AG08396 (cell line): ENCODE measurements around the gene EMX2.
"Not testable (repeated sequence)": the region's sequence is repeated elsewhere in the genome, so short reads cannot be mapped to it uniquely, and the experiment has no call there.

ENCODE experiments used
- DNase-seq: peaks from one replicate; pipeline ENCODE4 v3.0.0; 2012; ENCODE audit warnings: low spot score, mixed read lengths

EMX2 gene

DNA sequence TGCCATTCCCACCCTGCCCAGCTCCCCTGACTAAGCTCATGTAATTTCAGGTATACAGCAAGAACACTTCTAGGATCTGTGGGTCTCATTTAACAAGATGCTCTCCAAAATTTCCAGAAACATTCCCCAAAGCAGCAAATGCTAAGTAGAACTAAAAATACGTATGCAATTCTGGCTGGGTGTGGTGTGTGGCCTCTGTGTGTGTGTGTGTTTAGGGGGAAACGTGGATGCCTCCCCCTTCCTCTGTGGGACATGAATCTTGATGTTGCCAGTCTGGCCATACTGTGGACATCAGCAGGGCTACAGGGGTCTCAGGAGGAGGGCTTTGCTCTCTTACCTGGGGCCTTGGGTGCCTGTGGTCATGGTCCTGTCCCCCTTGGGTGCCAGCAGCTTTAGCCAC, 18.4 kb downstream of the EMX2 start:
- DNase-seq: no peak

DNA sequence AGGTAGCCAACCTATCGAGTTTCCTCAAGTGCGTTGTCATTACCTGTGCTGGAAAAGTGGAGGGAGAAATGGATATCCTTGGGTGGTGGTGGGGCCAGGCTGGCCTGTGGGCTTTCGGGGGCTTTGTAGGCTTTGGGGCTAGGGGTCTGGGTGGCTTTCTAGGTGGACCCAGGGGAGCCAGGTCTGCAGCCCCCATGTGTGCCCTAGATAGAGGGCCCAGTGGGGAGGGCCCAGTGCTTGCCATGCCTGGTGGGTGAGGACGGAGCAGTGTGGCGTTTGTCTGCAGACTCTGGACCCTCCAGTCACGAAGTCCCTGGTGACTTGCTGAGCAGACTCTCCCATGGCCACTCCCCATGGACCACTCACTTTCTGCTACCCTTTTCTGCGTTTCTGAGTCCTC, 19.7 kb downstream of the EMX2 start:
- no peak for DNase-seq

GRCh38 chr10:117562896-117563737, 20.6 kb downstream of the EMX2 start:
- DNase-seq: no peak

GRCh38 chr10:117563780-117564179, 21.2 kb downstream of the EMX2 start:
- no peak for DNase-seq

DNA sequence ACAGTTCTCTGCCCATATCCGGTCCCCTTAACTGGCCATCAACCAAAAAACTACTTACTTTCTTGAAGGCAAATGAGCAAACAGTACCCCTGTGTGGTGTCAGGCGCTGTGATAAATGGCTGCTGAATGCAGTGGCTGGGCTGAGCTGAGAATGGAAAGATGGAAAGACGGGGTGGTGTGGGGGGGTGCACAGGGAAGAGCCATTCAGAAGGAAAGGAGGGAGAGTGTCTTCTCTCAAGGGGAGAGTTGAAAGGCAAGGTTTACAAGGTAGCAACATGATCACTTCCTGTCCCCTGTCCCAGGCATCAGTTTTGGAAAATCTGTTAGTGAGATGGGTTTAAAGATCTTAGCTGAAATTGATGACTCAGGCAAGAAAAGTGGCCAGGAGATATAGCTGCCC, 22.5 kb downstream of the EMX2 start:
- DNase-seq: no peak

DNA sequence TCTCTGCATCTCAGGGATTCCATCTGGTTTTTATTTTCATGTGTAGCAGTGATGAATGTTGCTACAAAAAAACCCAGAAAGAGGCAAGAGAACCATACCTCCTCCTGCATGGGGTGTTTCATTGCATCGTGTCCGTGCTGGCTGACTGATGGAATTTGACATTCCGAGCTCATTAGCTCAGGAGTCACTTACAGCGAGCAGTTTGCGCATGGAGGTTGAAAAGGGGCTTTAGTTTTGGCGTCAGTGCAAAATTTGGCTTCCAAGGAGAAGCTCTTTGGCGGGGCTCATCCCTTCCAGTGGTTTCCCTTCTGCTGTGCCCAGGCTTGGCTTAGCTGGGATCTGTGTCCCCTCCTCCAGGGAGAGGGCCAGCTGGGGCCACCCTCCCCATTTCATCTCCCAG, 25.8 kb downstream of the EMX2 start:
- no peak for DNase-seq

DNA sequence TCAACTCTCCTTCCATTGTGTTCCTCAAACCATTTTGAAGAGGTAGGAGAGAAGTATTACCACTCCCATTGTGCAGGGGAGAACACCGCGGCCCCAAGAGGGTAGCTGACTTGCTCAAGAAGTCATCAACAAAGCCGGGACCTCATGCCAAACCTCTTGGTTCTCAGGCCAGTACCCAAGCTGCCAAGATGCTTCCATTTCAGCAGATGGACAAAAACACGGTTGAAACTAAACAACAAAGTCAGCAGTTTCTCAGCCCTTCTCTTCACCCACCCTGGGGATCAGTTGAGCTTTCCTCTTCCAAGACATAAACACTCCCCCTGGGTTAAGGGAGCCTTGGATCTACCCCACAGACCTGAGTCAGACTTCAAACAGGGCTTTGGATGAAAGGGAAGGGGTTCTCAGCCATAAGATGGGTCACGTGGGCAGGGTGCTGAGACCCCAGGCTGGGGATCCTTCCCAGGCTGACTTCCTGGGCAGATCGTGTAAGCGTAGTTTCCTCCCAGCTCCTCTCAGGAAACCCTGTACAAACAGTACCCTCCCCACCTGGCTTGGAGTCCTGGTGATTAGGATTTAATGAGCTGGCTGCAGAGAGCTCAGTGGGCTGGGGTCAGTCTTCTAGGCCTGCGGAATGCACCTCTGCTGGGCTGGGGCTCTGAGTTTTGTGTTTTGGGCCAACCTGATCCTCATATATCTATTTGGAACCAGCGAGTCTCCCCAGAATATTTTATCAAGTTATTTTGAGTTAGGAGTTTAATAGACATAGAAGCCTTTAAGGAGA, 27.3 kb downstream of the EMX2 start:
- DNase-seq: no peak

GRCh38 chr10:117570880-117571279, 28.3 kb downstream of the EMX2 start:
- DNase-seq: no peak

GRCh38 chr10:117574498-117575146, 32.1 kb downstream of the EMX2 start:
- no peak for DNase-seq

- DNase-seq: no peak
Observed at GRCh38 chr10:117578490-117578889, 35.9 kb downstream of the EMX2 start.

DNA sequence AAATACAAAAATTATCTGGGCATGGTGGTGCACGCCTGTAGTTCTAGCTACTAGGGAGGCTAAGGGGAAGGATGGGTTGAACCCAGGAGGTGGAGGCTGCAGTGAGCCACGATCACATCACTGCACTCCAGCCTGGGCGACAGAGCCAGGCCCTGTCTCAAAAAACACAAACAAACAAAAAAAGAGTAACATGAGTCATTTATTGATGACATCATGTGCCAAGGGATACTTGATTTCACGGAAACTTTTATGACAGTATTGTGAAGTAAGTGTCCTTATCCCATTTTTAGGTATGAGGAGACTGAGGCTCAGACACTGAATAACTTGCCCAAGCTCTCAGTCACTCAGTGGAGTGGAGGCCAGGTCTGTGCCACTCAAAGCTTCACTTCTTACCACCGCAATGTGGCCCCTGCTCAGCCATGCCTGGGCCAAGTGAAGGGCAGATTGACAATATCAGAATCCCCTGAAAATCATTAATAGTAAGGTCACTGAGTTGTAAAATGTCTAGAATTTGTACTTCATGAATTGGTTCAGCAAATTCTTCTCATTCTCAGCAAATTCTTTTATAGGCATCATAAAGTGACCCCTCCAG, 36.5 kb downstream of the EMX2 start:
- no peak for DNase-seq

DNA sequence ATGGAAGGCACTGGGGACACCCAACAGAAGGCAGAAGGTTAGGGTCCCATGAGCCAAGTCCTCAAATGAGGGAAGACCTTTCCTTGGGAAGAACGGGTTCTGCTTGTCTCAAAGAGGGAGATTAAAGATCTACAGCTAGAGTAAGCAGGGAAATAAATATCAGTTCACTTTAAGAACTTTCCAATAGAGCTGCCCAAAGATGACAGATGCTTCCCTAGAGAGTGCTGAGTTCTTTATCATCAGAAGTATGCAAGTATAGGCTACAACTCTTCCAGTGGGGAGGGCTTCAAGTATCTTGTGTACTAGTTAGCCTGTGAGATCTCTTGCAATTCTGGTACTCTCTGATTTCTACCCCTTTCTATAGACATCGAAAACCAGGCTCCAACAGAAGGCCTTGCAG, 39.4 kb downstream of the EMX2 start:
- no peak for DNase-seq

- DNase-seq: not testable (repeated sequence)
Observed at GRCh38 chr10:117584831-117585230, 42.3 kb downstream of the EMX2 start.

- DNase-seq: no peak
Observed at GRCh38 chr10:117587036-117587435, 44.5 kb downstream of the EMX2 start.

DNA sequence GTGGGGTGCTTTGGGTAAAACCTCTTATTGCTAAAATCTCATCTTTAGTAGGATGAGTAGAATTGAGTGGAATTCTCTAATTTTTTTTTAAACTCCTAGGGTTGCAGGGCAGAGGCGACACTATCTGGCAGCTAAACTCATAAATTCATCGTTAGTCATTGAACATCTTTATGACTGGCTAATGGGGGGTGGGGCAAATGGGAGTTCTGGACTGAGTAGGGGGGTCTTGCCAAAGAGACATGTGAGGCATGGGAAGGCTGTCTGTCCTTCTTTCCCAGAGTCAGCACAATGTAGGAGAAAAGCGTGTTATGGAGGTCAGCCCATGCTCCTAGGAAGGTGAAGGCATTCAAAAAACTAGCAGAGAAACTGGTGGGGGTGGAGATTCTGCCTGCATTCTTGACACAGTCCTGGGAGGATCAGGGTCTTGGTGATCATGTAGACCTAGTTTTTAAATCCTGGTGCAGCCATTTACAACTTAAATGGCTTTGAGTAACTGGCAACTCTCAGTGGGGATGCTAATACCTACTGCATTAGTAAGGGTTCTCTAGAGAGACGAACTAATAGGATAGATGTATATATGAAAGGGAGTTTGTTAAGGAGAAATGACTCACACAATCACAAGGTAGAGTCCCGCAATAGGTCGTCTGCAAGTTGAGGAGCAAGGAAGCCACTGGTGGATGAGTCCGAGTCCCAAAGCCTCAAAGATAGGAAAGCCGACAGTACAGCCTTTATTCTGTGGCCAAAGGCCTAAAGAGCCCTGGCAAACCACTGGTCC, 47.7 kb downstream of the EMX2 start:
- DNase-seq: no peak

DNA sequence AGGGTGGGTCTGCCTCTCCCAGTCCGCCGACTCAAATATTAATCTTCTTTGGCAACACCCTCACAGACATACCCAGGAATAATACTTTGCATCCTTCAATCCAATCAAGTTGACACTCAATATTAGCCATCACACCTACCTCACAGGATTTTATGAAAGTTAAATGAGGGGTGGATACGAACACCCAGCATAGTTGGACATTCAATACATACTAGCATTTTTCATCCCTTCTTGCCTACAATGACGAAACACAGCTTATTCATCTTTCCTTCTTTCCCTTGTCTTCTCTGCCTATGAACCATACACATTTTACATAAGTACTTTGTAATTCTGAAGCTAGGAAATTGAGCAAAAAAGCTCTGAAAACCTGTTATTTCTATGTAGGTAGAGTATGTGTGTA, 48.5 kb downstream of the EMX2 start:
- DNase-seq: no peak

GRCh38 chr10:117594722-117595121, 52.2 kb downstream of the EMX2 start:
- DNase-seq: no peak

- DNase-seq: no peak
Observed at GRCh38 chr10:117596706-117597105, 54.2 kb downstream of the EMX2 start.

DNA sequence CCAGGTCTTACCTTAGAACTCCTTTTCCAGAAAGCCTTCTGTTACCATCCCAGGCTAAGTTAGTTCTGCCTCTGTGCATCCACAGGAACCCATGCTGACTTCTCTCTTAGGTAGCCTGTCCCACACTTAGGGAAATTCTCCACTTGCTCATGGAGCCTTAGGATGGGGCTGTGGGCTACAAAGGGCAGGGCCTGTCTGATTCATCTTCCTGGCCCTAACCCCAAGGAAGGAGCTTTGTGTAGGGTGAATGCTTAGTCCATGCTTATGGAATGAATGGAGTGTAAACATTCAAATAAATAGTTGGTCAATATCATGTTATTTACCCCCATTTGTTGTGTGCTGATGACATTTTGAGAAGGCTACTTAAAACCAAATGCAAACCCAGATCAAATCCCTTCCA, 54.7 kb downstream of the EMX2 start:
- DNase-seq: no peak
